WTC11 (cell line): ENCODE data around the gene MED15.

Experiments
- CREB1 ChIP-seq: sonication (generic); formaldehyde crosslinking; IDR thresholded peaks from 2 replicates; pipeline ENCODE4 v1.8.0; 2023; ENCODE audit warnings: mild to moderate bottlenecking, missing genetic modification reagents
- HMGA2 ChIP-seq: fragments of 250-450 bp; sonication (Bioruptor Pico); IDR thresholded peaks from 2 replicates; pipeline ENCODE4 v1.4.0; 2021; ENCODE audit warnings: mild to moderate bottlenecking, moderate library complexity
- JUN ChIP-seq: sonication (generic); formaldehyde crosslinking; IDR thresholded peaks from 2 replicates; pipeline ENCODE4 v1.8.0; 2023; ENCODE audit warnings: mild to moderate bottlenecking, missing genetic modification reagents
- OVOL2 ChIP-seq: fragments of 250-450 bp; sonication (Bioruptor Pico); IDR thresholded peaks from 2 replicates; pipeline ENCODE4 v1.9.0; 2021; ENCODE audit warnings: mild to moderate bottlenecking, borderline replicate concordance
- TCF7 ChIP-seq: sonication (generic); formaldehyde crosslinking; IDR thresholded peaks from 2 replicates; pipeline ENCODE4 v1.8.0; 2022; ENCODE audit warnings: mild to moderate bottlenecking, low read depth, missing genetic modification reagents, moderate library complexity
- TF ChIP-seq, protein P1 (sequence below): sonication (generic); formaldehyde crosslinking; IDR thresholded peaks from 2 replicates; pipeline ENCODE4 v1.8.1; 2022; ENCODE audit warnings: missing genetic modification reagents, borderline replicate concordance
- TF ChIP-seq, protein P2 (sequence below): sonication (generic); formaldehyde crosslinking; IDR thresholded peaks from 2 replicates; pipeline ENCODE4 v1.8.1; 2023; ENCODE audit warnings: mild to moderate bottlenecking, missing genetic modification reagents
- TF ChIP-seq, protein P3 (sequence below): fragments of 200-600 bp; IDR thresholded peaks from 2 replicates; pipeline ENCODE4 v1.8.0; 2022; ENCODE audit warnings: antibody characterized with exemption
- TF ChIP-seq, protein P4 (sequence below): sonication (generic); formaldehyde crosslinking; conservative IDR thresholded peaks from 2 replicates; pipeline ENCODE4 v1.8.1; 2022; ENCODE audit warnings: mild to moderate bottlenecking, missing genetic modification reagents

DNA sequence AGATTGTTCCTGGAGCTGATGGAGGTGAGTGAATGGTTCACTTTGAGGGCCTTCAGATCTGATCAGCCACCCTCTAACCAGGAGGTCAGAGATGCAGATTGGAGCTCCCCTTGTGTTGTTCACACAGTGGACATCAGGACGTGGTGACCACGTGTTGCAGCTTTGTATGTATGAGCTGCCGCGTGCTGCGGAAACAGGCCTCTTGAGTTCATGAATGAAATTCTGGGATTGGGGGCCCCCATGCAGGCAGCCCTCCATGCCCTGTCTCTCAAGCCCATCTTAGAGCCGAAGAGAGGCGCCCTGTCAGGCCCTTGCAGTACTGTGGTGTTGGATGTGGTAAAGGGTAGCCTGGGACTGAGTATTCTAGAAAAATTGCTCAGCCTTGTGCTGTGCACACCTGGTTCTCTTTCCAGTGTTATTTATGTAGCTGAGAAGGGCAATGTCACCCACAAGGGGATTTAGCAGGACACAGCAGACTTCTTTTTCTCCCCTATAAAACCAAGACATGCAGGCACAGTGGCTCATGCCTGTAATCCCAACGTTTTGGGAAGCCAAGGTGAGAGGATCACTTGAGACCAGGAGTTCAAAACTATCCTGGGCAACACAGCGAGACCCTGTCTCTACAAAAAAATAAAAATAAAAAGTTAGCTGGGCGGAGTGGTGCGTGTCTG is 64.9 kb downstream of the MED15 start:
- TF ChIP-seq CREB1: no peak
- TF ChIP-seq HMGA2 (CRISPR knock-in tag): no peak
- TF ChIP-seq, protein P1, sequence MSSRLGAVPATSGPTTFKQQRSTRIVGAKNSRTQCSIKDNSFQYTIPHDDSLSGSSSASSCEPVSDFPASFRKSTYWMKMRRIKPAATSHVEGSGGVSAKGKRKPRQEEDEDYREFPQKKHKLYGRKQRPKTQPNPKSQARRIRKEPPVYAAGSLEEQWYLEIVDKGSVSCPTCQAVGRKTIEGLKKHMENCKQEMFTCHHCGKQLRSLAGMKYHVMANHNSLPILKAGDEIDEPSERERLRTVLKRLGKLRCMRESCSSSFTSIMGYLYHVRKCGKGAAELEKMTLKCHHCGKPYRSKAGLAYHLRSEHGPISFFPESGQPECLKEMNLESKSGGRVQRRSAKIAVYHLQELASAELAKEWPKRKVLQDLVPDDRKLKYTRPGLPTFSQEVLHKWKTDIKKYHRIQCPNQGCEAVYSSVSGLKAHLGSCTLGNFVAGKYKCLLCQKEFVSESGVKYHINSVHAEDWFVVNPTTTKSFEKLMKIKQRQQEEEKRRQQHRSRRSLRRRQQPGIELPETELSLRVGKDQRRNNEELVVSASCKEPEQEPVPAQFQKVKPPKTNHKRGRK (CRISPR knock-in tag): no peak
- TF ChIP-seq, protein P2, sequence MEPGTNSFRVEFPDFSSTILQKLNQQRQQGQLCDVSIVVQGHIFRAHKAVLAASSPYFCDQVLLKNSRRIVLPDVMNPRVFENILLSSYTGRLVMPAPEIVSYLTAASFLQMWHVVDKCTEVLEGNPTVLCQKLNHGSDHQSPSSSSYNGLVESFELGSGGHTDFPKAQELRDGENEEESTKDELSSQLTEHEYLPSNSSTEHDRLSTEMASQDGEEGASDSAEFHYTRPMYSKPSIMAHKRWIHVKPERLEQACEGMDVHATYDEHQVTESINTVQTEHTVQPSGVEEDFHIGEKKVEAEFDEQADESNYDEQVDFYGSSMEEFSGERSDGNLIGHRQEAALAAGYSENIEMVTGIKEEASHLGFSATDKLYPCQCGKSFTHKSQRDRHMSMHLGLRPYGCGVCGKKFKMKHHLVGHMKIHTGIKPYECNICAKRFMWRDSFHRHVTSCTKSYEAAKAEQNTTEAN (CRISPR knock-in tag): no peak
- no peak for TF ChIP-seq JUN (CRISPR knock-in tag)
- TF ChIP-seq, protein P3, sequence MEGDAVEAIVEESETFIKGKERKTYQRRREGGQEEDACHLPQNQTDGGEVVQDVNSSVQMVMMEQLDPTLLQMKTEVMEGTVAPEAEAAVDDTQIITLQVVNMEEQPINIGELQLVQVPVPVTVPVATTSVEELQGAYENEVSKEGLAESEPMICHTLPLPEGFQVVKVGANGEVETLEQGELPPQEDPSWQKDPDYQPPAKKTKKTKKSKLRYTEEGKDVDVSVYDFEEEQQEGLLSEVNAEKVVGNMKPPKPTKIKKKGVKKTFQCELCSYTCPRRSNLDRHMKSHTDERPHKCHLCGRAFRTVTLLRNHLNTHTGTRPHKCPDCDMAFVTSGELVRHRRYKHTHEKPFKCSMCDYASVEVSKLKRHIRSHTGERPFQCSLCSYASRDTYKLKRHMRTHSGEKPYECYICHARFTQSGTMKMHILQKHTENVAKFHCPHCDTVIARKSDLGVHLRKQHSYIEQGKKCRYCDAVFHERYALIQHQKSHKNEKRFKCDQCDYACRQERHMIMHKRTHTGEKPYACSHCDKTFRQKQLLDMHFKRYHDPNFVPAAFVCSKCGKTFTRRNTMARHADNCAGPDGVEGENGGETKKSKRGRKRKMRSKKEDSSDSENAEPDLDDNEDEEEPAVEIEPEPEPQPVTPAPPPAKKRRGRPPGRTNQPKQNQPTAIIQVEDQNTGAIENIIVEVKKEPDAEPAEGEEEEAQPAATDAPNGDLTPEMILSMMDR: no peak
- TF ChIP-seq TCF7: no peak
- TF ChIP-seq OVOL2 (CRISPR knock-in tag): no peak
- TF ChIP-seq, protein P4, sequence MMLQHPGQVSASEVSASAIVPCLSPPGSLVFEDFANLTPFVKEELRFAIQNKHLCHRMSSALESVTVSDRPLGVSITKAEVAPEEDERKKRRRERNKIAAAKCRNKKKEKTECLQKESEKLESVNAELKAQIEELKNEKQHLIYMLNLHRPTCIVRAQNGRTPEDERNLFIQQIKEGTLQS (CRISPR knock-in tag): no peak
